ENCODE measurements around the gene PTPRD.

DNA sequence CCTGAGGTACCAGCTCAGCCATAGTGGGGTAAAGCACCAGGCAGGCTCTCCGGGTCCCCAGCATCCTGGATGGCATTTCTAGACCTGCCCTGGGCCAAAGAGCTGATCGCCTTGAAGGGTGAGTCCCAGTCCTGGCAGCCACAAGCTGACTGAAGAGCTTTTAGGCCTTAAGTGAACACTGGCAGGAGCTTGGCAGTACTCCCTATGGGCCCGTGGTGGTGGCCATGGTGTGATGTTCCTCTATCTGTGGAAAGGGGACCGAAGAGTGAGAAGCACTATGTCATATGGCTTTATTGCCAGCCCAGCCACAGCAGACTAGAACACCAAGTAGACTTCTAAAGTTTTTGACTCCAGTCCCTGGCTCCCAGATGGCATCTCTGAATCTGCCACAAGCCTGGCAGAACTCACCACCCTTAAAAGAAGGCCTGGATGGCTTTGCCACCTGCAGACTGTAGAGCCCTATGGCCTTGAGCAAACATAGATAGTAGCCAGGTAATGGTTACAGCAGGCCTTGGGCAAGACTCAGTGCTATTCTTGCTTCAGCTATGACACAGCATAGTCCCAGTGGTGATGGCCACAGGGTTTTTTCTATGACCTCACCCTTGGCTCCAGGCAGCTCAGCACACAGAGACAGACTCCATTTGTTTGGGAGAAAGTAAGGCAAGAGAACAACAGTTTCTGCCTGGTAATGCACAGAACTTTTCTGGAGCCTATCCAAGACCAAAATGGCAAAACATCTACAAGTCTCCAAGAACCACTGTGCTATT is 2011.7 kb downstream of the PTPRD start:
- TF ChIP-seq, protein P1, sequence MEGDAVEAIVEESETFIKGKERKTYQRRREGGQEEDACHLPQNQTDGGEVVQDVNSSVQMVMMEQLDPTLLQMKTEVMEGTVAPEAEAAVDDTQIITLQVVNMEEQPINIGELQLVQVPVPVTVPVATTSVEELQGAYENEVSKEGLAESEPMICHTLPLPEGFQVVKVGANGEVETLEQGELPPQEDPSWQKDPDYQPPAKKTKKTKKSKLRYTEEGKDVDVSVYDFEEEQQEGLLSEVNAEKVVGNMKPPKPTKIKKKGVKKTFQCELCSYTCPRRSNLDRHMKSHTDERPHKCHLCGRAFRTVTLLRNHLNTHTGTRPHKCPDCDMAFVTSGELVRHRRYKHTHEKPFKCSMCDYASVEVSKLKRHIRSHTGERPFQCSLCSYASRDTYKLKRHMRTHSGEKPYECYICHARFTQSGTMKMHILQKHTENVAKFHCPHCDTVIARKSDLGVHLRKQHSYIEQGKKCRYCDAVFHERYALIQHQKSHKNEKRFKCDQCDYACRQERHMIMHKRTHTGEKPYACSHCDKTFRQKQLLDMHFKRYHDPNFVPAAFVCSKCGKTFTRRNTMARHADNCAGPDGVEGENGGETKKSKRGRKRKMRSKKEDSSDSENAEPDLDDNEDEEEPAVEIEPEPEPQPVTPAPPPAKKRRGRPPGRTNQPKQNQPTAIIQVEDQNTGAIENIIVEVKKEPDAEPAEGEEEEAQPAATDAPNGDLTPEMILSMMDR (IDR thresholded peaks at IDR 0.05; ENCODE audit: low read depth, low read length, poor library complexity, severe bottlenecking), result no peak
- TF ChIP-seq EZH2phosphoT487 (IDR thresholded peaks at IDR 0.05; ENCODE audit: borderline replicate concordance, low read length), result no peak

Measured in DOHH2 (cell line).